GM21526 (cell line): ENCODE results near the gene LGSN.
"Not testable (repeated sequence)": the region's sequence is repeated elsewhere in the genome, so short reads cannot be mapped to it uniquely, and the experiment has no call there.

Source experiments
- ATAC-seq: cut with Tn5 transposase; IDR thresholded peaks from one replicate; pipeline ENCODE4 v1.9.1; 2021; ENCODE audit warnings: moderate library complexity; ENCODE audit not compliant: unreplicated experiment, low FRiP score

LGSN gene

GRCh38 chr6:63319939-63320338 lies at the start of gene LGSN:
Gene LGSN, minus strand, starts transcription at chr6:63319983. Its CDS starts 40 bp downstream, at chr6:63319943.
- ATAC-seq: no peak

- ATAC-seq: no peak
Measured at GRCh38 chr6:63368347-63368746, 48.6 kb upstream of the LGSN start.

DNA sequence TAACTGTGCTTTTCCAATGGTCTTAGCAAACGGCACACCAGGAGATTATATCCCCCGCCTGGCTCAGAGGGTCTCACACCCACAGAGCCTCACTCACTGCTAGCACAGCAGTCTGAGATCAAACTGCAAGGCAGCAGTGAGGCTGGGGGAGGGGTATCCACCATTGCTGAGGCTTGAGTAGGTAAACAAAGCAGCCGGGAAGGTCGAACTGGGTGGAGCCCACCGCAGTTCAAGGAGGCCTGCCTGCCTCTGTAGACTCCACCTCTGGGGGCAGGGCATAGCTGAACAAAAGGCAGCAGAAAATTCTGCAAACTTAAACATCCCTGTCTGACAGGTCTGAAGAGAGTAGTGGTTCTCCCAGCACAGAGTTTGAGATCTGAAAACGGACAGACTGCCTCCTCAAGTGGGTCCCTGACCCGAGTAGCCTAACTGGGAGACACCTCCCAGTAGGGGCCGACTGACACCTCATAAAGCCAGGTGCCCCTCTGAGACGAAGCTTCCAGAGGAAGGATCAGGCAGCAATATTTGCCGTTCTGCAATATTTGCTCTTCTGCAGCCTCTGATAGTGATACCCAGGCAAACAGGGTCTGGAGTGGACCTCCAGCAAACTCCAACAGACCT lies 42.8 kb upstream of the LGSN start:
- not testable (repeated sequence) for ATAC-seq

DNA sequence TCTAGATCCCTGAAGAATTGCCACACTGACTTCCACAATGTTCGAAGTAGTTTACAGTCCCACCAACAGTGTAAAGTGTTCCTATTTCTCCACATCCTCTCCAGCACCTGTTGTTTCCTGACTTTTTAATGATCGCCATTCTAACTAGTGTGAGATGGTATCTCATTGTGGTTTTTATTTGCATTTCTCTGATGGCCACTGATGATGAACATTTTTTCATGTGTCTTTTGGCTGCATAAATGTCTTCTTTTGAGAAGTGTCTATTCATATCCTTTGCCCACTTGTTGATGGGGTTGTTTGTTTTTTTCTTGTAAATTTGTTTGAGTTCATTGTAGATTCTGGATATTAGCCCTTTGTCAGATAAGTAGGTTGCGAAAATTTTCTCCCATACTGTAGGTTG lies 37.6 kb upstream of the LGSN start:
- ATAC-seq: not testable (repeated sequence)

- ATAC-seq: no peak
Measured at GRCh38 chr6:63355632-63356031, 35.8 kb upstream of the LGSN start.

DNA sequence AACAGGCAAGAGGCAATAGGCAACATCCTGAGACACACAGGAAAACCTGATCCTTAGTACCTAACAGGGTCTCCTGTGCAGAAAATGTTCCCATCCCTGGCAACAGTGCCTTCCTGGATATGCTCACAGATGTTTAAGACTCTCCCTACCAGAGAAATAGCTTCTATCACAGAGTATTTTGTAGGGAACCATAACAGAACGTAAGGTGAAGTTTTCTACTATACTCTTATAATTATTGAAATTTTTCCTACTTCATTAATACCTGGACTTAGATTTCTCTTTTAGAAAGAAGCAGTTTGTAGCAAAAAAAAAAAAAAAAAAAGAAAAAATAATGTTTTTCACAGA lies 33.5 kb upstream of the LGSN start:
- no peak for ATAC-seq

DNA sequence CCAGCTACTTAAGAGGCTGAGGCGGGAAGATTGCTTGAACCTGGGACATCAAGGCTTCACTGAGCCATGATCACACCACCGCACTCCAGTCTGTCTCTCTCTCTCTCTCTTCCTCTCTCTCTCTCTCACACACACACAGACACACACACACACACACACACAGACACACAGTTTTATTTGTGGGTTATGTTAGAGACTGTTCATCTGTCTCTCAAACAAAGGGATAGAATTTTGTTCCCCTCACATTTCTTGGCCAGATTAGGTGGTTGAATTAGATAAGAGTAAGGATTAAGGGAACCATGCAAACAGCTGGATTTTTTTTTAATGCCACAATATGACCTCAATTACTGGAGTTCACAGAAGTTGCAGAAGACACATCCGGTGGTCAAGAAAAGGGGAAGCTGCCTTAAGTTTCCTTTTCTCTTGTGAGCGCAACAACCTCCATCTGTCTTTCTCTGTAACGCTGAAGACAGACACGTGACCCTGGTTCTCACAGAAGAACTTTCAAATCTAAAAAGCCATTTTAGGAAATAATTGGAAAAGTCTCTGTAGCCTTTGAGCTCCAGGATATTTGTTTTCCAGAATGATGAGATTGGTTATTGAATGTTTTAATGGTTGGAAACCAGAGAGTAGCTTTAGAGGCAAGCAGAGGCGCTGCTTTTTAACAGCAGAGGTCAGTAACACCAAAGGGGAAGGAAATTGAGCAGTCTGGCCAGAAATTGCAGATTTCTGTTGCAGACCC lies 32.9 kb upstream of the LGSN start:
- ATAC-seq: peak; percentile 94

DNA sequence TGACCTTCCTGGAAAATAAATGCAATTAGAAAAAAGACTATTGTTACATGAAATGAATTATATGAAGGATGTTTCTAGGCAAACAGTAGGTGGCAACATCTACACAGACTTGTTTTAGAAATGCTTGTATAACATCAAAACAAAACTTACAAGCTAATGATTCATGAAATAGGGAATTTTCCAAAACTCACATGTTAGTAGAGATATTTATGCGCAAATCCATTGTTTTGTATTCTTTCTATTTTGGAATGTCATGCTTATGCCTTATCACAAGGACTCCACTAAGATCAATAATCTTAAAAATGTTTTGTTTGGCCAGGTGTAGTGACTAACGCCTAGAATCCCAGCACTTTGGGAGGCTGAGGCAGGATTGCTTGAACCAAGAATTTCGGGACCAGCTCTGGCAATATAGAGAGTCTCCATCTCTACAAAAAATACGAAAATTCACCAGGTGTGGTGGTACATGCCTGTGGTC lies 32.3 kb upstream of the LGSN start:
- peak; percentile 29 for ATAC-seq

DNA sequence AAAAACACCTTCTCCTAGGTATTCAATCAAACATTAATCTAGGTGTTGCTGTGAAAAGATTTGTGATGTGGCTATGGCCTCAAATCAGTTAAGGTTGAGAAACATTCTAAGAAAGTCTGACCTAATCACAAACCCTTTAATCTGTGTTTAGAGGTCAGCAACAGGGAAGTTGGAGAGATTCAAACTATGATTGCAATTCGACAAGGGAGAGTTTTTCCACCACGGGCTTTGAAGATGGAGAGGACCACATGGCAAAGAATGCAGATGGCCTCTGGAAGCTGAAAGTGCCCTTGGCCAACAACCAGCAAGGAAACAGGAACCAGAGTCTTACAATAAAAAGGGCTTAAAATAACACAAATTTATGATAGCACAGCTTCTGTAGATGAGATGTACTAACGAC lies 29.6 kb upstream of the LGSN start:
- no peak for ATAC-seq

GRCh38 chr6:63348836-63349235 lies 29.1 kb upstream of the LGSN start:
- ATAC-seq: no peak

DNA sequence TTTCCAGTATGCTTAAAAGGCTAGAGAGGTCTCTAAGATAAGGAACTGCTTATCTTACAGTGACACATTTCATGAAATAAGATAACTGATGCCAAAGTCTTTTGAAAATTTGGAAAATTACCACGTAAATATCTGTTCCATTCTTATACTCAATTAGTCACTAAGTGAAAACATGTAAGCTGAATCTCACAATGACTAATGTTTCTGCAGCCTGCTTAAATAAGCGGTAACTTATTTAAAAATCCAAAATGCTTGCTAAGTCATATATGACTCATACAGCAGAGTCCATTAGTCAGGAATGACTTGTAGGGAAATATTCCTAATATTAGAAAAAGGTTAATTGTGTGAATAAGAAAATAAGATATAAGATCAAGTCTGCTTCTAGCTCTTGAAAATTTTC lies 27.8 kb upstream of the LGSN start:
- no peak for ATAC-seq

DNA sequence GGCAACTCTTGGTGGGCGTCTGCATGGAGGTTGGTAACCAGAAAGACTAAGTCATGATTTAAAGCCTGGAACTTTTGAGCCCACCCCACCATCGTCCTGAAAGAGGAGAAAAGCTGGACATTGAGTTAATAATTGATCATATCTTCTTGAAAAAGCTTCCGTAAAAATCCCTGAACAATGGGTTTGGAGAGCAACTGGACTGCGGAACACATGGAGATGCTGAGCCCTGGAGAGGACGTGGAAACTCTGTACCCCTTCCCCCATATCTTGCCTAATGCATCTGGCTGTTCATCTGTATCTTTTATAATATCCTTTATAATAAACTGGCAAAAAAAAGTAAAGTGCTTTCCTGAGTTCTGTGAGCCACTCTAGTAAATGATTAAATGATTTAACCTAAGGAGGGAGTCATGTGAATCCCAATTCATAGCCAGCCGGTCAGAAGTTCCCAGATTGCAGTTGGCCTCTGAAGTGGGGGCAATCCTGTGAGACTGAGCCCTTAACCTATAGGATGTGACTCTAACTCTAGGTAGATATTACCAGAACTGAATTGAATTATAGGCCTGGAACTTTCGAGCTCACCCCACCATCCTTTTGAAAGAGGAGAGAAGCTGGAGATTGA lies 26.5 kb upstream of the LGSN start:
- ATAC-seq: no peak

GRCh38 chr6:63340351-63340750 lies 20.6 kb upstream of the LGSN start:
- no peak for ATAC-seq

DNA sequence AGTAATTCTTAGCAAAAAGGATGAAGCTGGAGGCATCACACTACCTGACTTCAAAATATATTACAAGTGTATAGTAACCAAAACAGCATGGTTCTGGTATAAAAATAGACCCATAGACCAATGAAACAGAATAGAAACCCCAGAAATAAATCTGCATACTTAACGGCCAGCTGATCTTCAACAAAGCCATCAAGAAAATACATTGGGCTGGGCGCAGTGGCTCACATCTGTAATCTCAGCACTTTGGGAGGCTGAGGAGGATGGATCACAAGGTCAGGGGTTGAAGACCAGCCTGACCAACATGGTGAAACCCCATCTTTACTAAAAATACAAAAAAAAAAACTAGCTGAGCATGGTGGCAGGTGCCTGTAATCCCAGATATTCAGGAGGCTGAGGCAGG lies 14.9 kb upstream of the LGSN start:
- ATAC-seq: not testable (repeated sequence)

- ATAC-seq: no peak
Measured at GRCh38 chr6:63333440-63333839, 13.7 kb upstream of the LGSN start.

GRCh38 chr6:63326630-63327029 lies 6.8 kb upstream of the LGSN start:
- ATAC-seq: not testable (repeated sequence)

GRCh38 chr6:63322981-63323380 lies 3.2 kb upstream of the LGSN start:
- ATAC-seq: no peak

- ATAC-seq: no peak
Measured at GRCh38 chr6:63321821-63322220, 2.0 kb upstream of the LGSN start.

- ATAC-seq: no peak
Measured at GRCh38 chr6:63317641-63318040, 2.1 kb downstream of the LGSN start.

DNA sequence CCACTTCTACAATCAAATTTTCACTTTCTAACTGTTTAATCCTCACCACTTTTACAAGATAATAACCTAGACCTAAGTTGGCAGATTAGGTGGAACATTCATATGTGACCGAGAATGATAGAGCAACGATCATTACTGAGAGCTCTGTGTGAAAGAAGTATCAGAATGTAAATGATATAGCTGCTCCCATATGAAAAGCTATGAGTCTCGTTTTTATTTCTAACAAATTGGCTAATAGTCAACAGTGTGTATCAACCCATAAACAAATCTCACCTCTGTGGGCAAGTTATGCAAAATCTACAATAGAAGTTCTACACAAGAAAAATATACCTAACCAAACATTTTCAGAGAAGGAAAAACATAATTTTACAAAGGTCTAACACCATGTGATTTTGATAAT lies 3.7 kb downstream of the LGSN start:
- ATAC-seq: no peak

- no peak for ATAC-seq
Measured at GRCh38 chr6:63313111-63313510, 6.7 kb downstream of the LGSN start.
